Small intestine (tissue), 7 donors: ENCODE measurements around the gene RASAL2. TPM values are rescaled to one million over a fixed set of nuclear protein-coding genes. Genes with fewer than 3 reads are reported as not detected.
"Not testable (repeated sequence)": the region's sequence is repeated elsewhere in the genome, so short reads cannot be mapped to it uniquely, and the experiment has no call there.

ENCODE experiments used
- DNase-seq, 2 donors: peaks; one replicate each; pipeline versions ENCODE4 v3.0.0 to v3.0.0-alpha.2; 2013
- FAIRE-seq: peaks from 2 replicates; lab custom pipeline; 2012; peaks lifted over from hg19 to GRCh38; lab: Jason Lieb, UNC
- H3K27ac ChIP-seq, 3 donors: one replicate each; pipeline ENCODE4 v1.5.1; 2013; ENCODE audit warnings: low read length in 2 of 3, mild to moderate bottlenecking in 2 of 3, control low read depth in 1 of 3, inconsistent platforms in 1 of 3, low read depth in 1 of 3, moderate library complexity in 1 of 3
- H3K27me3 ChIP-seq, 3 donors: one replicate each; pipeline ENCODE4 v1.6.1; 2013; ENCODE audit warnings: low read length in 3 of 3, inconsistent platforms in 1 of 3; ENCODE audit not compliant: control insufficient read depth in 3 of 3, insufficient read depth in 3 of 3
- H3K36me3 ChIP-seq, 3 donors: one replicate each; pipeline ENCODE4 v1.6.1; 2013; ENCODE audit warnings: low read length in 3 of 3, inconsistent platforms in 1 of 3, low read depth in 1 of 3, mild to moderate bottlenecking in 1 of 3, moderate library complexity in 1 of 3; ENCODE audit not compliant: control insufficient read depth in 3 of 3, insufficient read depth in 2 of 3
- H3K4me1 ChIP-seq, 3 donors: one replicate each; pipeline ENCODE4 v1.6.1; 2013; ENCODE audit warnings: low read length in 2 of 3, inconsistent platforms in 1 of 3, low read depth in 1 of 3, mild to moderate bottlenecking in 1 of 3, moderate library complexity in 1 of 3; ENCODE audit not compliant: control insufficient read depth in 3 of 3, insufficient read depth in 2 of 3
- H3K4me3 ChIP-seq, 3 donors: one replicate each; pipeline ENCODE4 v1.5.1; 2013; ENCODE audit warnings: low read length in 3 of 3, control low read depth in 1 of 3, inconsistent platforms in 1 of 3, low read depth in 1 of 3, mild to moderate bottlenecking in 1 of 3, moderate library complexity in 1 of 3
- H3K9me3 ChIP-seq, 2 donors: one replicate each; pipeline ENCODE4 v1.6.1; 2013; ENCODE audit warnings: low read depth in 1 of 2, low read length in 1 of 2; ENCODE audit not compliant: control insufficient read depth in 2 of 2, insufficient read depth in 1 of 2
- WGBS, 3 donors: extraction: QIAGEN DNeasy Blood & Tissue Kit; methylation state at CpG; one replicate each; pipeline ENCODE4 v1.1.7; 2013; 5-methylcytosine and 5-hydroxymethylcytosine counted together
- polyA plus RNA-seq, 4 donors: library from polyadenylated mRNA; stranded (reverse) in 3 of 4; unstranded in 1 of 4; fragments of 200-250 nt in 3 of 4; fragments of 120-200 nt in 1 of 4; gene quantifications; one replicate each; pipeline versions ENCODE4 v1.2.1 to v1.2.3, GENCODE V29; 2013
- donor health status: healthy with polysubstance abuse.
- donor health status: control.
- donor health status: control.
- donor health status: Bipolar disorder and iron deficiency.
- donor health status: healthy.

Gene RASAL2
- polyA plus RNA-seq, 4 donors: 1.8 to 23.5 (median 3.3) TPM

DNA sequence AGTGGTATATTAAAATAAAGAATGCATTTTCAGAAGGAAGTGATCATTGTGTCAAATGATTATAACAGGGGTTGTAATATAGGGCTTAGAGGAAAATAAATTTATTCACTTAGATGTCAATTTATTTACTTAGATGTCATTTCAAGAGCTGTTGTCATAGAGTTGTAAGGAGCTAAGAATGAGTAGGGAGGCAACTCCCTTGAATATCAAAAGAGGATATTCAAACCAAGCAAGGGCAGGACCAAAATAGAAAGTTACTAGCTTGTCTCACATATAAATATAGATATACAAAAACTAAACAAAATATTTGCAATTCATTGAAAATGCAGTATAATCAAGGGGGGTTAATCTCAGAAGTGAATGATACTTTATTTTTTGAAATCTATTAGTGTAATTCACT is 16.0 kb upstream of the RASAL2 start:
- no peaks in the 10 kb centered on the region for H3K9me3 ChIP-seq
- DNase-seq (no peak), FAIRE-seq (no peak)
- H3K27me3 ChIP-seq: no peaks in the 10 kb centered on the region
- H3K4me1 ChIP-seq: no peaks in the 10 kb centered on the region
- H3K4me3 ChIP-seq: no peak overlapping the region
- no peak overlapping the region for H3K27ac ChIP-seq
- no peaks in the 10 kb centered on the region for H3K36me3 ChIP-seq

GRCh38 chr1:178086294-178086693 is 7.6 kb upstream of the RASAL2 start:
- H3K27me3 ChIP-seq: no peaks in the 10 kb centered on the region
- no peak for DNase-seq
- H3K4me1 ChIP-seq: no peaks in the 10 kb centered on the region
- FAIRE-seq: no peak
- WGBS, 3 donors: 70 to 85% (median 84%) methylated on average over 3 of the region's 3 CpGs
- H3K4me3 ChIP-seq: no peak overlapping the region
- no peak overlapping the region for H3K27ac ChIP-seq
- no peaks in the 10 kb centered on the region for H3K36me3 ChIP-seq
- no peaks in the 10 kb centered on the region for H3K9me3 ChIP-seq

- Histone ChIP-seq H3K9me3 (no peaks in the 10 kb centered on the region), H3K4me3 (no peak overlapping the region), H3K4me1 (no peaks in the 10 kb centered on the region), H3K27me3 (no peaks in the 10 kb centered on the region), H3K27ac (no peak overlapping the region), H3K36me3 (no peaks in the 10 kb centered on the region)
- WGBS, 3 donors: 44 to 70% (median 65%) methylated on average over 4 of the region's 4 CpGs
- FAIRE-seq (no peak), DNase-seq (no peak)
Measured at GRCh38 chr1:178086766-178087165, 7.1 kb upstream of the RASAL2 start.

- Histone ChIP-seq H3K36me3 (no peaks in the 10 kb centered on the region), H3K9me3 (no peaks in the 10 kb centered on the region), H3K4me3 (no peak overlapping the region), H3K27me3 (no peaks in the 10 kb centered on the region), H3K4me1 (no peaks in the 10 kb centered on the region), H3K27ac (no peak overlapping the region)
- 69 to 81% (median 78%) methylated on average over 2 of the region's 2 CpGs for WGBS, 3 donors
- DNase-seq (no peak), FAIRE-seq (no peak)
Measured at GRCh38 chr1:178088651-178089050, 5.3 kb upstream of the RASAL2 start.

GRCh38 chr1:178091454-178091853 is 2.5 kb upstream of the RASAL2 start:
- not testable (repeated sequence) for DNase-seq, H3K27ac ChIP-seq, H3K27me3 ChIP-seq, FAIRE-seq, H3K4me1 ChIP-seq, H3K9me3 ChIP-seq, H3K4me3 ChIP-seq, H3K36me3 ChIP-seq
- WGBS, 3 donors: 88 to 91% (median 91%) methylated on average over 4 of the region's 4 CpGs

GRCh38 chr1:178091986-178092745 is 1.7 kb upstream of the RASAL2 start:
- H3K27me3 ChIP-seq: no peaks in the 10 kb centered on the region
- no peaks in the 10 kb centered on the region for H3K9me3 ChIP-seq
- no peak for DNase-seq
- WGBS, 3 donors: 80 to 84% (median 83%) methylated on average over 3 of the region's 3 CpGs
- H3K36me3 ChIP-seq: no peaks in the 10 kb centered on the region
- H3K4me3 ChIP-seq: no peak overlapping the region
- H3K27ac ChIP-seq: no peak overlapping the region
- H3K4me1 ChIP-seq: peaks cover 2 to 8% (median 2%) of the 10 kb centered on the region in 3 donors
- FAIRE-seq: no peak

GRCh38 chr1:178092878-178093493 is 918 bp upstream of the RASAL2 start:
- Histone ChIP-seq H3K27me3 (no peaks in the 10 kb centered on the region), H3K27ac (peak overlapping the region in 2 of 3 donors; percentile 37 to 74), H3K36me3 (no peaks in the 10 kb centered on the region), H3K4me1 (peaks cover 3 to 10% (median 4%) of the 10 kb centered on the region in 3 donors), H3K9me3 (no peaks in the 10 kb centered on the region), H3K4me3 (peak overlapping the region; percentile 32 to 81 (median 43))
- WGBS, 3 donors: 4 to 8% (median 6%) methylated on average over 11 of the region's 11 CpGs
- DNase-seq (no peak), FAIRE-seq (no peak)

DNA sequence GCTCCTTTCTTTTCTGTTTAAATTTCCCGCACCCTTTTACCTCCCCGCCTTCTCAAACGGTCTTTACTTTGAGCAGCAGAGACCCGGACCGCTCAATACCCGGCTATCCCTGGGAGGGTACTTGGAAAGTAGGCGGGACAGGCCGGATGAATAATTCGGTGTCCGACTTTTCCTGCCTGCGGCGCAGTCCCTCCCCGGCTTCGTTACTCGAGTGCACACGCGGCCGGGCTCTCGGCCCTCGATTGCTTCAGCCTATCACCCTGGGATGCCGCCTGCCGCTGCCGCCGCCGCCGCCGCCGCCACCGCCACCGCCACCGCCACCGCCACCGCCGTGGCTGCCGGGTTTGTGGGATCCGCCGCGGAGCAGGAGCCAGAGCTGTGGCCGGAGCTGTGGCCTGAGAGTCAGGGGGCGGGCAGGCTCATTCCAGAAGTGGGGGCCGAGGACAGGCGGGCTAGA is 382 bp upstream of the RASAL2 start:
- H3K9me3 ChIP-seq: no peaks in the 10 kb centered on the region
- H3K4me3 ChIP-seq: peak overlapping the region; percentile 60 to 83 (median 81)
- 0 to 3% (median 1%) methylated on average over 27 to 42 of the region's 42 CpGs for WGBS, 3 donors
- peaks cover 3 to 10% (median 4%) of the 10 kb centered on the region in 3 donors for H3K4me1 ChIP-seq
- no peaks in the 10 kb centered on the region for H3K36me3 ChIP-seq
- no peaks in the 10 kb centered on the region for H3K27me3 ChIP-seq
- peak overlapping the region; percentile 69 to 93 (median 75) for H3K27ac ChIP-seq
- DNase-seq (peak; percentile 92 to 96), FAIRE-seq (no peak)
